Gastrocnemius medialis (tissue), 4 donors: ENCODE measurements around the gene CCDC107. TPM values are rescaled to one million over a fixed set of nuclear protein-coding genes. Genes with fewer than 3 reads are reported as not detected.
"Not testable (repeated sequence)": the region's sequence is repeated elsewhere in the genome, so short reads cannot be mapped to it uniquely, and the experiment has no call there.

Experiments
- ATAC-seq, 2 donors: fragments of 150-250 bp; one replicate each; pipeline ENCODE4 v1.9.1; 2016
- DNase-seq, 2 donors: peaks; one replicate each; pipeline ENCODE4 v3.0.0-alpha.2; 2019
- H3K27ac ChIP-seq, 4 donors: fragments of 200-600 bp; sonication (generic); 1 replicate in 1 of 4; 2 replicates in 3 of 4; pipeline ENCODE4 v1.5.1; 2016 to 2018; ENCODE audit warnings: mild to moderate bottlenecking in 2 of 4, moderate library complexity in 1 of 4
- H3K27me3 ChIP-seq, 3 donors: fragments of 200-600 bp; sonication (generic) in 2 of 3; 1 replicate in 1 of 3; 2 replicates in 2 of 3; pipeline versions ENCODE4 v1.5.1 to v1.6.0; 2016 to 2019; ENCODE audit warnings: mild to moderate bottlenecking in 1 of 3, moderate library complexity in 1 of 3
- H3K36me3 ChIP-seq, 2 donors: fragments of 200-600 bp; sonication (generic) in 1 of 2; one replicate each; pipeline ENCODE4 v1.5.1; 2017 to 2018
- H3K4me1 ChIP-seq, 2 donors: fragments of 200-600 bp; sonication (generic) in 1 of 2; one replicate each; pipeline ENCODE4 v1.5.1; 2016 to 2017; ENCODE audit warnings: mild to moderate bottlenecking in 2 of 2
- H3K4me3 ChIP-seq, 4 donors: fragments of 200-600 bp; sonication (generic) in 3 of 4; 1 replicate in 1 of 4; 2 replicates in 3 of 4; pipeline ENCODE4 v1.5.1; 2016 to 2019; ENCODE audit warnings: mild to moderate bottlenecking in 2 of 4
- H3K9me3 ChIP-seq, 3 donors: fragments of 200-600 bp; sonication (generic) in 2 of 3; 1 replicate in 1 of 3; 2 replicates in 2 of 3; pipeline ENCODE4 v1.5.1; 2016 to 2019
- CTCF ChIP-seq, 5 experiments: fragments of 450-650 bp in 3 of 5; fragments of 200-600 bp in 2 of 5; sonication (generic) in 2 of 5; IDR thresholded peaks in 4 of 5; conservative IDR thresholded peaks in 1 of 5; 1 replicate in 4 of 5; 2 replicates in 1 of 5; pipeline ENCODE4 v1.5.1; 2016 to 2019; ENCODE audit warnings: antibody characterized with exemption in 5 of 5, mild to moderate bottlenecking in 3 of 5, moderate library complexity in 3 of 5
- POLR2A ChIP-seq, 2 donors: fragments of 450-650 bp; IDR thresholded peaks; one replicate each; pipeline ENCODE4 v1.6.1; 2017; ENCODE audit warnings: antibody characterized with exemption in 2 of 2, mild to moderate bottlenecking in 2 of 2, moderate library complexity in 2 of 2
- in situ Hi-C, 4 donors: fragments of 200-750 bp; cut with MboI; loops; one replicate each; pipeline versions ENCODE4 v1.15.0 to v1.8.0; 2017; ENCODE audit warnings: low sequenced_read_pairs in 4 of 4
- intact Hi-C: fragments of 100-400 bp; cut with DNase I; formaldehyde crosslinking; loops from one replicate; pipeline ENCODE4 v1.15.1; 2023; ENCODE audit warnings: low total_unique reads
- total RNA-seq, 4 donors: library from RNA; depleted of rRNA; stranded (reverse); fragments of >200 nt; gene quantifications; one replicate each; pipeline versions ENCODE4 v1.1.0 to v1.2.3, GENCODE V29; 2016

The CCDC107 gene
- total RNA-seq, 4 donors from 2014 or later = 21.9 to 45.3 (median 31.5) TPM

GRCh38 chr9:35611230-35611797, 46.8 kb upstream of the CCDC107 start:
- in situ Hi-C loops = no loop called here

DNA sequence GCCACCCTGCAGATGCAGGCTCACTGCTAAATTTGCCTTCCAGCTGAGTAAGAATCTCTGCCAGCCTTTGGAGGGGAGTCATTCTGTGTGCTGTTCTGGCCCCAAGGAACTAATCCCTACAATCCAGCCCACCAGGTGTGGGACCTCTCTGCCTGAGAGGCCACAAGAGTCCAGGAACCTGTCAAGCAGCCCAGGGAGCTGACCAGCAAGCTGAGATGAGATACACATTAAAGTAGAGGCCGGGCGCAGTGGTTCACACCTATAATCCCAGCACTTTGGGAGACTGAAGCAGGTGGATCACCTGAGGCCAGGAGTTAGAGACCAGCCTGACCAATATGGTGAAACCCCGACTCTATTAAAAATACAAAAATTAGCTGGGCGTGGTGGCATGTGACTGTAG, 46.0 kb upstream of the CCDC107 start:
- H3K27me3 ChIP-seq, DNase-seq, H3K27ac ChIP-seq, H3K36me3 ChIP-seq, H3K9me3 ChIP-seq, ATAC-seq, intact Hi-C loops, in situ Hi-C loops, H3K4me3 ChIP-seq: not testable (repeated sequence)
- peaks cover 11 to 12% of the 10 kb centered on the region in 2 donors for H3K4me1 ChIP-seq

More at GRCh38 chr9:35611230-35611797, 46.8 kb upstream of the CCDC107 start:
- intact Hi-C loops = no loop called here
- Histone ChIP-seq H3K36me3 (peaks cover 0 to 9% of the 10 kb centered on the region in 2 donors), H3K4me3 (no peak overlapping the region), H3K27ac (no peak overlapping the region), H3K27me3 (no peaks in the 10 kb centered on the region), H3K4me1 (peaks cover 17 to 19% of the 10 kb centered on the region in 2 donors), H3K9me3 (no peaks in the 10 kb centered on the region)
- no peak for TF ChIP-seq POLR2A (IDR thresholded peaks at IDR 0.05)
- peak in 4 of 5 experiments; percentile 31 to 67 (median 41) for TF ChIP-seq CTCF (IDR thresholded peaks at IDR 0.05 in 4 of 5, conservative IDR thresholded peaks at IDR 0.05 in 1 of 5)
- peak; percentile 27 to 30 for ATAC-seq
- no peak for DNase-seq

DNA sequence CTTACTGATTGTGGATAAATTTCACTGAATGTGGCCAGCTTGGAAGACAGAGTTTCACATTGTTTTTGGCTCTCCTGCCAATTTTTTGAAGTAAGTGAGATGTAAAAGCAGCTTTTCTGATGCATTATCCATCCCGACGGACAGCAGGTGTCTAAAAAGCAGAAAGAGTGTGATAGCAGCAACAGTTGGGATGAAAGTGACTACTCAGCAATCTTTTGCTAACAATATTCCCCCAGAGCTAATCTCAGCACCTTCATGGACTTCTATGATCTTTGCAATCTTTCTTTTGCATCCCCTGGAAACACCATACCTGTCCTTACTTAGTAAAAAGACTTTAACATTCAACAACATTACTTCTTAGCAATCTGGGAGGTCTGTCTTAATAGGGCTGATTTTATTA, 45.2 kb upstream of the CCDC107 start:
- in situ Hi-C loops = no loop called here
- TF ChIP-seq POLR2A (IDR thresholded peaks at IDR 0.05) (no peak), CTCF (IDR thresholded peaks at IDR 0.05 in 4 of 5, conservative IDR thresholded peaks at IDR 0.05 in 1 of 5) (no peak)
- intact Hi-C loops = no loop called here
- peaks cover 6 to 15% (median 10%) of the 10 kb centered on the region in 3 donors for H3K27me3 ChIP-seq
- ATAC-seq (no peak), DNase-seq (no peak)
- H3K36me3 ChIP-seq = peaks cover 0 to 2% of the 10 kb centered on the region in 2 donors
- H3K9me3 ChIP-seq = no peaks in the 10 kb centered on the region
- H3K27ac ChIP-seq = no peak overlapping the region
- no peak overlapping the region for H3K4me3 ChIP-seq
- peaks cover 10 to 15% of the 10 kb centered on the region in 2 donors for H3K4me1 ChIP-seq

- intact Hi-C loops = no loop called here
- Histone ChIP-seq H3K27ac (no peak overlapping the region), H3K9me3 (no peaks in the 10 kb centered on the region), H3K4me1 (peaks cover 0 to 4% of the 10 kb centered on the region in 2 donors), H3K4me3 (no peak overlapping the region), H3K27me3 (peaks cover 6 to 17% (median 10%) of the 10 kb centered on the region in 3 donors), H3K36me3 (no peaks in the 10 kb centered on the region)
- TF ChIP-seq CTCF (IDR thresholded peaks at IDR 0.05 in 4 of 5, conservative IDR thresholded peaks at IDR 0.05 in 1 of 5) (no peak), POLR2A (IDR thresholded peaks at IDR 0.05) (no peak)
- in situ Hi-C loops = no loop called here
- DNase-seq (no peak), ATAC-seq (no peak)
These were observed 42.0 kb upstream of the CCDC107 start for GRCh38 chr9:35615981-35616680.

DNA sequence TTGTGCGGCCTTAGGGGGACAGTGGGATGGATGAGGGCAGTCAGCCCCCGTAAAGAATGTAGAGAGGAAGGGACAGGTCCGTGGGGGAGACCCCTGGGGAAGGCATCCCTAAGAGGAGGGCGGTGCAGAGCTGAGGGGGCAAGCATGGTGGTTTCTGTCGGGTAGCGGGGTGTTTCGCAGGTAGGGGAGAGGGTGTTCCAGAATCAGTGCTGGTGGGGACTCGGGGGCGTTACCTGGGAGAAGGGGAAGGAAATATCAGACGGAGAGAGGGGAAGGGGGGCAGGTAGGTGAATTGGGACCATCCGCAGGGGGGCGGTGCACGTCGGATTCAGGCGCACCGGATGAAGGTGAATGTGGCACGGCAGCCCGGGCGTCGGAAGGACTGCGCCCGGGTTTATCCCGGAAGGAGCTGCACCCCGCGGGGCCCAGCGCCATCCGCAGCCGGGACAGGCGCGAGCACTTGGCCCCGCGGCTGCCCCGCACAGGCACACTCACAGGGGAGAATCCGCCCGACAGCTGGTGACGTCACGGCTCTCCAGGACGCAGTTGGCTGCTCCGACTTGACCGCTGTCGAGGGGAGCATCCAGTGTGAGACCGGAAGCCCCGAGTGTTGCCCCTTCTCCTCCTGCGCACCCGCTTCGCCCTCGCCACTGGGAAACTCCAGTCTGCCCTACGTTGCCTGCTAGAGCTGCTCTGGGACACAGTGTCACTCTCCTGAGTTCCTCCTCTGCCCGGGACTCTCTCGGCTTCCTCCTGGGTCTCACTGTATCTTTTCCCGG, 41.2 kb upstream of the CCDC107 start:
- intact Hi-C loops (no loop called here), in situ Hi-C loops (no loop called here)
- Histone ChIP-seq H3K27ac (no peak overlapping the region), H3K4me1 (peaks cover 0 to 4% of the 10 kb centered on the region in 2 donors), H3K9me3 (no peaks in the 10 kb centered on the region), H3K4me3 (peak overlapping the region; percentile 34 to 46 (median 46)), H3K27me3 (peaks cover 6 to 17% (median 10%) of the 10 kb centered on the region in 3 donors), H3K36me3 (no peaks in the 10 kb centered on the region)
- TF ChIP-seq POLR2A (IDR thresholded peaks at IDR 0.05) (no peak), CTCF (IDR thresholded peaks at IDR 0.05 in 4 of 5, conservative IDR thresholded peaks at IDR 0.05 in 1 of 5) (peak in 2 of 5 experiments; percentile 8 to 9)
- ATAC-seq (peak; percentile 18 to 50), DNase-seq (peak in 1 of 2 donors; percentile 44)
